Adipose tissue (tissue), 3 donors: ENCODE results near the gene PMVK. TPM values are rescaled to one million over a fixed set of nuclear protein-coding genes. Genes with fewer than 3 reads are reported as not detected.

Experiments used
- H3K27ac ChIP-seq: one replicate; pipeline ENCODE4 v1.5.1; 2013; ENCODE audit warnings: low read depth, low read length
- WGBS, 3 donors: extraction: QIAGEN DNeasy Blood & Tissue Kit; methylation state at CpG; one replicate each; pipeline ENCODE4 v1.1.7; 2013; 5-methylcytosine and 5-hydroxymethylcytosine counted together
- polyA plus RNA-seq, 3 donors: library from polyadenylated mRNA; stranded (reverse); fragments of 200-250 nt; gene quantifications; one replicate each; pipeline ENCODE4 v1.2.3, GENCODE V29; 2013
- donor health status: healthy with polysubstance abuse.
- donor health status: Bipolar disorder and iron deficiency.
- donor health status: healthy.

Gene PMVK
- polyA plus RNA-seq, 3 donors = 30.1 to 49.0 (median 37.7) TPM

- 10 to 21% (median 13%) methylated on average over 4 of the region's 4 CpGs for WGBS, 3 donors
- no peak overlapping the region for H3K27ac ChIP-seq
Measured at GRCh38 chr1:154955039-154955717, 18.7 kb upstream of the PMVK start.

GRCh38 chr1:154954541-154954940 lies 18.0 kb upstream of the PMVK start:
- no peak overlapping the region for H3K27ac ChIP-seq
- 66 to 71% (median 67%) methylated on average over 3 of the region's 3 CpGs for WGBS, 3 donors

DNA sequence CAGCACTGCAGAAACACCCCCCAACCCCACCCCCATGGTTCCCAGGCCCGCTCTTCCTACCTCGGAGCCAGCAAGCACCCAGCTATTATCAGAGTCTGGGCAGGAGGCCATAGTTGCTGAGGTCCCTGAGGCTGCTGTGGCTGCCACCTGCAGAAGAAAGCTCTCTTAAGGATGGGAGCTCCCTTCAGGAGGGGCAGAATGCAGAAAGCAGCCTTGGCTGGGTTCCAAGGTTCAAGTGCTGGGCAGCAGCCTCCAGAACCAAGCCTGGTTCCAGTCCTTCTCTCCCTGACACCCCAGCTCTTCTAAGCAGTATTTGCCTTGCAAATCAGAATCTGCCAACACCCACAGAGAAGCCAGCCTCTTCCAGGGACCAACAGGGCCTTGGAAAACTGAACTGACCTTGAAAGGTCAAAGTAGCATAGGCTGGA lies 17.1 kb upstream of the PMVK start:
- WGBS, 3 donors = 65 to 84% (median 80%) methylated on average over 2 of the region's 2 CpGs
- H3K27ac ChIP-seq = no peak overlapping the region

- WGBS, 3 donors = 74 to 82% (median 80%) methylated on average over 6 of the region's 6 CpGs
- no peak overlapping the region for H3K27ac ChIP-seq
Measured at GRCh38 chr1:154952664-154953063, 16.1 kb upstream of the PMVK start.

DNA sequence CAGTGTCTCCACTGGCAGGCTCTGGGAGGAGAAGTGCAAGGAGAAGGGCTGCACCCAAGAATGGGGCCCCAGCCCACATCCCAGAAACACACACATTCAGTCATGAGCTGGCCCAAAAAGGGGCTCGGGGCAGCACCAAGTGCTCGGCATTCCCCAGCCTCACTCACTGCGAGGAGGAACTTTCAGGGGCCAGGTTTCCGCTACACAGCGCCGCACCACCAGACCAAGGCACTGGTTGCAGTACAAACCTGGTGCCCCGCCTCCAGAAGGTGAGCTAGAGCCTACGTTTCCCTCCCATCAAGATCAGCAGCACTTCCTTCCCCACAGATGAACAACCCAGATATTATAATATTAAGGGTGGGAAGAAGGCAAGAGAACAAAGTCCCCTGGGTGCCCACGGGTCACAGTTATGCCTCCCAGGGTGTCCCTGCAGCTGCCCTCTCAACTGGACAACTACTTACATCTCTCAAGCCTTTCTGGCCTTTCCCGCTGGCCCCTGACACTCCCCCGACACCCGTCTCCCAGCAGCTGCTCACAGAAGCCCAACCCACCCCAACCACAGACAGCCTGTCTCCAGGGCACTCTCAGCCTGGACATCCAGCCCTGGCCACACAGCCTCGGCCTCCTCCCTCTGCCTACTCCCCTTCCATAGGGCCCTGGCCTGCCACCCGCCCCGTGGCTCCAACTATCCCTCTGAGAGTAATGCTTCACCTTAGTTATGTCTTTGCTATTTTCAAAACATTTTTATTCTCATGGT lies 15.6 kb upstream of the PMVK start:
- WGBS, 3 donors = 48 to 76% (median 56%) methylated on average over 15 of the region's 15 CpGs
- H3K27ac ChIP-seq = no peak overlapping the region

- WGBS, 3 donors = 93 to 96% (median 96%) methylated on average over 10 to 11 of the region's 11 CpGs
- no peak overlapping the region for H3K27ac ChIP-seq
Measured at GRCh38 chr1:154948079-154948478, 11.6 kb upstream of the PMVK start.

- WGBS, 3 donors = 76 to 86% (median 79%) methylated on average over 15 to 17 of the region's 17 CpGs
- H3K27ac ChIP-seq = no peak overlapping the region
Measured at GRCh38 chr1:154945962-154946850, 9.7 kb upstream of the PMVK start.

DNA sequence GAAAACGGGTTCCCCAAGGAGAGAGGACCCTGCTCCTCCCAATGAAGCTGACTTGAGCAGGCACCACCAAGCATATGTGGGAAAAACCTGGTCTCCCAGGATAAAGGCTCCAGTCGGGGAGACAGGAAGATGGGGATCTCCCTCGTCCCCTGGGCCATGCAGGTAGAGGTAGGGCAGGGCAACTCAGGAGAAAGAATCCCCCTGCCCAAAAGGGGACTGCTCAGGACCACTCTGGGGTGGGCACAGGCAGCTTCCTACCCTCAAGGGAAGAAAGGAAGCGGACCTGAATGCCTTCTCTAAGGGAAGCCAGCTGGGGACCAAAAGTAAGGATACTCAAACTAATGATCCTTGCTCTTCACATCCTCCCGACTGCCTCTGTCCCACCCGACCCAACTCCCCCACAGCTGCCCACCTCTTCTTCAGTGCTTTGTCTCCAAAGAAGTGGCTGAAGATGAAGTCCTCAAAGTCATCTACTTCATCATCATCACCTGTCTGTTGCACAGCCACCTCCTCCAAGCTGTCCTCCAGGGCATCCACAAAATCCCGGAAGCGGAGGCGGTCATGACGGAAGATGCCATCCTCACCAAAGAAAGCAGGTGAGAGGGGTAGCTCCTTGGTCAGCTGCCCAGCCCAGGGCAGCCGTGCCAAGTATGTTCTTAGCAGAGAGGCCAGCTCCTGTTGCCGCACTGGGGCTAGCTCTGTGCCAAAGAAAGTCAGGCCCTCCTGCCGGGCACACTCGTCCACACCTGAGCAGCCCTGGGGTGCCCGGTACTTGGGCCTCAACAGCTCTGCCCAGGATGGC lies 8.8 kb upstream of the PMVK start:
- H3K27ac ChIP-seq = no peak overlapping the region
- 81 to 84% (median 83%) methylated on average over 15 of the region's 15 CpGs for WGBS, 3 donors

GRCh38 chr1:154944401-154945159 lies 8.1 kb upstream of the PMVK start:
- 36 to 50% (median 46%) methylated on average over 9 of the region's 9 CpGs for WGBS, 3 donors
- H3K27ac ChIP-seq = no peak overlapping the region

DNA sequence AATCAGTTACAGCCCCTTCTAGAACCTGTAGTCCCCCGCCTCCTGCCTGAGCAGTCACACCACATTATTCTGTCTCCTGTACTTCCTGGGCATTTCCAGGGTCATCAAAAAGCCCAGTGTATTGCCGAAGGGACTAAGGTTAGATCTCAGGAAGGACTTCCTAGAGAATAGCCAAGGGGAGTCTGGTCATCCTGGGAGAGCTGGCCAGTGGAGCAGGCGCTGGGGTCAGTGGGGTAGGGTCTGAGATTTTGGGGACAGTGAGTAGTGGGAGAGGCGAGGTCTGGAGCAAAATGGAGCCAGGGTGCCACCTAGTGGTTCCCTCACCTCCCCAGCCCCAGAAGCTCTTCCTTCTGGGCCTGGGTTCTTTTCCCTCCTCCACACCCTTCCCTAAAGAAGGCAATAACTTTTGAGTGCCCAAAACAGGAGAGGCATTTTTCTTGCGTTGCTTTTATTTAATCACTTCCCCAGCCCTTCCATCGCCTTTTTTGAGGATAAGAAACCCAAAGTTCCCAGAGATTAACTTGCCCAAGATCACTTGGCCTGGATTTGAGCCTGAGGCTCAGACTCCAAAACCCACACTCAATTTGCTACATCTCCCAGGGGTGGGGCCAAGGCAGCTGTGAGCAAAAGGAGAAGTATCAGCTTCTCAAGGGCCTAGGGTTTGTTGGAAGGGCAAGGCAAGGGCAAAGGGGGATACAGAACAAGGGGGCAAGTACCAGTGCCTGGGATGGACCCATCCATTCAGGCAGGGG lies 7.3 kb upstream of the PMVK start:
- WGBS, 3 donors = 34 to 39% (median 38%) methylated on average over 6 of the region's 6 CpGs
- no peak overlapping the region for H3K27ac ChIP-seq

DNA sequence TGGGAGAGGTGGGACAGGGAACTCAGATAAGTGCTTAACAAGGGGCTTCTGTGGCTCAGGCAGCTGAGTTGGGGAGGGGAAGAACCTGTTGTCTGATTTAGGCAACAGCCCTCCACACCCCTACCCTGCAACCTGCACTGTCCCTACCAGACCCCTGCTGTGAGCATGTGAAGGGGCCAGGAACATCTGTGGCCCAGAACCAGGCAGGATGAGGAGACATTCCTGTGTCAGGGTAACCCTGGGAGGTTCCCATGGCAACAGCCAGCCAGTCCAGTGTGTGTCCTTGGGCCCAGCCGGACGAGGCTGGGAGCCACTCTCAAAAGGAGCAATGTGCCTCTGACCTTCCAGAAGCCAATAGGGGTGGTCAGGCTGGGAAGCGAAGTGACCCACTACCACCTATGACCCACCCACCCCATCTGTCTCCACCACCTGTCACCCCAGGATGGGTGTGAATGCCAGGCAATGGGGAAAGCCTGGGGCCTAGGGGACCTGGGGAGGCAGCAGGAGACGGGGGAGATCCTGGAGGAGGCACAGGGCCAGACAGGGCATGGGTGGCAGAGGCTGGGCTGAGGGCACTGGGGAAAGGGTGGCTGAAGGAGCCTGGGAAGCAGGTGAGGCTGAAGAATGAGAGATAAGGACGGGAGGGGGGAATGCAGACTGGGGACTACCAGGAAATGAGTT lies 5.0 kb upstream of the PMVK start:
- H3K27ac ChIP-seq = no peak overlapping the region
- 24 to 59% (median 59%) methylated on average over 5 of the region's 5 CpGs for WGBS, 3 donors

DNA sequence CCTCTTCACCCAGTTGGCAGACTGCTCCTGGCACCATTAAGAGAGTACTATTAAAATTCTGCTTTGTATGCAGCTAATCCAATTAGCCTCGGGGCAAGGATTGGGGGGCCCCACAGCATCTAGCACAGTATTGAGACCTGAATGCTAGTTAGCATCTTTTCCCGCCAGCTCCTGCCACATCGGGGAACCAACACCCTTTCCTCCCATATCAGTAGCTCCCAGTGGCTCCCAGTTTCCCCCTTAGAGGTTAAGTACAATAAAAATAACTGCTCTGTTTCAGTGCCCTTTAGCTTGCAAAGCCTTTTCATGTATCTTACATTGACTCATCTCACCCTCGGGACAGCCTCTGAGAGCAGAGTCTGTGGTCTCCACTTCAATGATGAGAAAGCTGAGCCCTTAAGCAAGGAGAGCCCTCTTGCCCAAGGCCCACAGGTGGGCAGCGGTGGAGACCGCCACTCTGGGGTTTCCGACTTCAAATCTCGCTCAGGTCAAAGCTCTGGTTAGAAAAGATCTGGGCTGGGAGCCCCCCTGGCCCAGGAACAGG lies 4.2 kb upstream of the PMVK start:
- 66 to 83% (median 71%) methylated on average over 8 of the region's 8 CpGs for WGBS, 3 donors
- no peak overlapping the region for H3K27ac ChIP-seq

DNA sequence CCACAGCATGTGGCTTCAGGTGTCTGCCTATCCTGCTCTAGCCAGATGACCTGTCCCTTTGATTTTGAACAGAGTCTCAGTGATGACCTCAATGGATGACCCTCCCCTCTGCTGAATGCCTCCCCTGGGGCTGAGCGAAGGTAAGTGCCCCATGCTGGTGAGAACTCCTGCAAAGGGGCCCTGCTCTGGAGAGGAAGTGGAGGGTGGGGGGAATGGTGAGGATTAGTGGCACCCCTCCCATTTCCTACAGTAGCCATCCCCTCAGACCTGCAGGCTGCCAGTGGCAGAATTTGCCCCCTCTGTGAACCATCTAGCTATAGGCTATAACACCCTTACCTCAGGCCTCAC lies 3.7 kb upstream of the PMVK start:
- WGBS, 3 donors = 66 to 100% (median 82%) methylated on average over 1 of the region's 1 CpG
- no peak overlapping the region for H3K27ac ChIP-seq

- WGBS, 3 donors = 92 to 98% (median 96%) methylated on average over 7 of the region's 7 CpGs
- no peak overlapping the region for H3K27ac ChIP-seq
Measured at GRCh38 chr1:154938604-154939399, 2.3 kb upstream of the PMVK start.

GRCh38 chr1:154937988-154938386 lies 1.5 kb upstream of the PMVK start:
- 78 to 92% (median 90%) methylated on average over 8 of the region's 8 CpGs for WGBS, 3 donors
- peak overlapping the region; percentile 84 for H3K27ac ChIP-seq
